ENCODE results near the gene TNPO3.
"Not testable (repeated sequence)": the region's sequence is repeated elsewhere in the genome, so short reads cannot be mapped to it uniquely, and the experiment has no call there.

The TNPO3 gene

DNA sequence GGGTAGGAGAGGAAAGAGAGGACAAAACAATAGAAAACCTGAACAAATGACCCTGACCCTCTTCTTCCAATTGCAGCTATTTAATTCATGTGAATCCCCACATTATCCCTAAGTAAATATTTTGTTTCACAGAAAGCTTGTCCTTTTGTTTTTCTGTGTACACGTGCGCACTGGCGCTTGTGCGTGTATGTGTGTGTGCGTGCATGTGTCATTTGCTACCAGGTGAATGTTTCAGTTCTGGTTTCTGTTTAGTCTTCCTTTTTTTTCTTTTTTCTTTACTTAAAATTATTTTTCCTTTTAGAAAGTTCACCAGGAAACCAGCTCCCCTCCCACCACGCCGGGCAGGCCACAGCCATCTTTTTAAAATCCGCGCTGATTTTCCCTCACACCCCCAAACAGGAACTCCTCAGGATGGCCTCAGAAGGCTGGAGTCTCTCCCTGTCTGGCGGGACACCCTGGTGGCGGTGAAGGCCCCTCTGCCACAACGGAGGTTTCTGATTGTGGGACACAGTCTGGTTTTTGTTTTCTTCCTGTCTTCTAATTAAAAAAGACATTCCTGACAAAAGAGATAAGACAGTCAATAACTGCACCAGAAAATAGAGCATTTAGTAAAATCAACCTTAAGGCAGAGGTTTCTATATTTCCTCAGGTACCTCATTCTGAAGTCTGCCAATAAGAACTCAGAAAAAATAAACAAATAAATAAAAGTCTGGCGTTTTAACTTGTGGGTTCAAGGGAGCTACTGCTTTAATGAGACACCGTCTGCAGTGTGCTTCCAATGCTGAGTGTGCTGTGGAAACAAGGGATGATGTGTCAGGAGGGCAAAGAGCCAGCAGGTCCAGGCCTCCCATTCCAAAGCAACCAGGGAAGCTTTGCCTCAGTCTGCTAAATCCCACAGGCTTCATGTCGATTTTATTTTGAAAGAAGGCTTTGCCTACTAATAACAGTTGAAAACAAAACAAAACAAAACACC is 99.8 kb downstream of the TNPO3 start:
- DNase-seq, result no peak

DNA sequence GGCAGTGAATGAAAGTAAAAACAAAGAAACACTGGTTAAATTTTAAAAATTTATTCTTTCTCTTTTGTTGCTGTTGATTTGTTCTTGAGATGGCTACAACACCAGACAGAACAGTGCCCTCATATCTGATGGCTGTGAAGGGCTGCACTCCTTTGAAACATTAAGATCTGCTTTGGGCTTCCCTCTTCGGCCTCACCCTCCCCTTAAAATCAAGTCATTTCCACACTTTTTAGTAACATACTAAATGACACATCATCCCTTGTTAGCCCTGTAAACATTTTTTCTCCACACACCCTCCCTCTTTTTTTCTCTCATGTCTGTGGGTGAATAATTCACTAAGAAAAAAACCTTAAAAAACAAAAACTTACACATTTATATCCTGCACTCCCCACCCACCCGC is 100.8 kb downstream of the TNPO3 start:
- no peak for DNase-seq

DNA sequence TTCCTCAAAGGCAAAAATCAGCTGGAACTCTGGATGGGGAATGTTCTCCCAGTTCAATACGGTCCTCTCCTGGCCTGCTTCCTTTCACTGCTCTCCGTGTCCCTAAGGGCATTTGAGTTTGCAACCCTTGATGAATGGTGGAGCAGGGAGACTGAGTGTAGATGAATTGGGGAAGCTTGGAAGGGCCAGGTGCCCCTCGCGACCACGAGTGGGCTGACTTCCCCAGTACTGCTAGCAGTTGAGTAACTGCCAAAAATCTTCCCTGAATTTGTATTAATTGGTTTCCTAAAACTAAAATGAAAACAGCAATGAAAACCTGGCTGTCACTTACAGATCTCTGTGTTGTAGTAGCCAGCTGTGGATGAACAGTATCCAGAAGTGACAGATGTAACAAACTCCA is 103.6 kb downstream of the TNPO3 start:
- no peak for DNase-seq

DNA sequence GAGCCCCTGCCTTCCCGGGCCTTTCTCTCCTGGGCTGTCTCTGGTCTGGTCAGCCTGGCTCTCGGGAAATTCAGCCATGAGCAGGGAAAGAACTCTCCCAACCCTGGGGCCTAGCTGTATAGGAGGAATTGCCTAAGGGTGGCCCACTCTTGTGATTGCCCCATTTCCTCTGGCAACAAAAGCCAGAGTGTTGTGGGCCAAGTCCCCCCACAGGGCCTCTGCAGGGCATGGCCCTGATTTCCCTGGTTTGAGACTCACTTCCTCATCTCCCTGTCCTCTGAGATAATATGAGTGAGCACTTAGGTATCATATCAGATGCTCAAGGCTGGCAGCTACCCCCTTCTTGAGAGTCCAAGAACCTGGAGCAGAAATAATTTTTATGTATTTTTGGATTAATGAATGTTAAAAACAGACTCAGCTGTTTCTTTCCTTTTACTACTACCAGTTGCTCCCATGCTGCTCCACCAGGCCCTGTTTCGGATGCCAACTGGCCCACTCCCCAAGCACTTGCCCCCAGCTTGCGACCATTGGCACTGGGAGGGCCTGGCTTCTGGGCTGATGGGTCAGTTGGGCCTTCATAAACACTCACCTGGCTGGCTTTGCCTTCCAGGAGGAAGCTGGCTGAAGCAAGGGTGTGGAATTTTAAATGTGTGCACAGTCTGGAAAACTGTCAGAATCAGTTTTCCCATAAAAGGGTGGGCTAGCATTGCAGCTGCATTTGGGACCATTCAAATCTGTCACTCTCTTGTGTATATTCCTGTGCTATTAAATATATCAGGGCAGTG is 105.7 kb downstream of the TNPO3 start:
- no peak for DNase-seq

DNA sequence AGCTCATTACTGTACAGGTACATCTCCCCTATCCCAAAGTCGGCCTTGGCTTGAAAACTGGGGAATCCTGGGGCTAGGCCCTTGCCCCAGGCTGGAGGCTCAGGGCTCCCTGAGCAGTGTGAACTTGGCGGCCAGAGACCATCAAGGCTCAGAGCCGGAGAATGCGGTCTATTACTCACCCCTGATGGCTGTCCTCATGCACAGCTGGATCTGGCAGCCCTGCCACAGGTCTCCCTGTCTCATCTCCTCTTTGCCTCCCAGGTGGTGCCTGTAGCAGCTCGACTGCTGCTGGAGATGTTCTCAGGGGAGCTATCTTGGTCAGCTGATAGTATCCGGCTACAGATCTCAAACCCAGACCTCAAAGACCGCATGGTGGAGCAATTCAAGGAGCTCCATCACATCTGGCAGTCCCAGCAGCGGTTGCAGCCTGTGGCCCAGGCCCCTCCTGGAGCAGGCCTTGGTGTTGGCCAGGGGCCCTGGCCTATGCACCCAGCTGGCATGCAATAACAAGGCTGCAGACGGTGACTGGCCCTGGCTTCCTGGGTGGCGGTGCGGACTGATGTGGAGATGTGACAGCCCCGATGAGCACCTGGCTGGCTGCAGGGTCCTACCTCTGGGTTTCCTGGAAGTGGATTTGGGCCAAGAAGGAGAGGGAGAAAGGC is 106.5 kb downstream of the TNPO3 start:
- no peak for DNase-seq

DNA sequence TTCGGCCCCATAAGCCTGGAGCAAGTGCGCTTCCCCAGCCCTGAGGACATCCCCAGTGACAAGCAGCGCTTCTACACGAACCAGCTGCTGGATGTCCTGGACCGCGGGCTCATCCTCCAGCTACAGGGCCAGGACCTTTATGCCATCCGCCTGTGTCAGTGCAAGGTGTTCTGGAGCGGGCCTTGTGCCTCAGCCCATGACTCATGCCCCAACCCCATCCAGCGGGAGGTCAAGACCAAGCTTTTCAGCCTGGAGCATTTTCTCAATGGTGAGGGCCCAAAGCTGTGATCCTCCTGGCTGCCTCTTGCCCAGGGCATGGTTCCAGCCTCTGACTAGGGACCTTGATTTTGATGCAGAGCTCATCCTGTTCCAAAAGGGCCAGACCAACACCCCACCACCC is 107.1 kb downstream of the TNPO3 start:
- no peak for DNase-seq

DNA sequence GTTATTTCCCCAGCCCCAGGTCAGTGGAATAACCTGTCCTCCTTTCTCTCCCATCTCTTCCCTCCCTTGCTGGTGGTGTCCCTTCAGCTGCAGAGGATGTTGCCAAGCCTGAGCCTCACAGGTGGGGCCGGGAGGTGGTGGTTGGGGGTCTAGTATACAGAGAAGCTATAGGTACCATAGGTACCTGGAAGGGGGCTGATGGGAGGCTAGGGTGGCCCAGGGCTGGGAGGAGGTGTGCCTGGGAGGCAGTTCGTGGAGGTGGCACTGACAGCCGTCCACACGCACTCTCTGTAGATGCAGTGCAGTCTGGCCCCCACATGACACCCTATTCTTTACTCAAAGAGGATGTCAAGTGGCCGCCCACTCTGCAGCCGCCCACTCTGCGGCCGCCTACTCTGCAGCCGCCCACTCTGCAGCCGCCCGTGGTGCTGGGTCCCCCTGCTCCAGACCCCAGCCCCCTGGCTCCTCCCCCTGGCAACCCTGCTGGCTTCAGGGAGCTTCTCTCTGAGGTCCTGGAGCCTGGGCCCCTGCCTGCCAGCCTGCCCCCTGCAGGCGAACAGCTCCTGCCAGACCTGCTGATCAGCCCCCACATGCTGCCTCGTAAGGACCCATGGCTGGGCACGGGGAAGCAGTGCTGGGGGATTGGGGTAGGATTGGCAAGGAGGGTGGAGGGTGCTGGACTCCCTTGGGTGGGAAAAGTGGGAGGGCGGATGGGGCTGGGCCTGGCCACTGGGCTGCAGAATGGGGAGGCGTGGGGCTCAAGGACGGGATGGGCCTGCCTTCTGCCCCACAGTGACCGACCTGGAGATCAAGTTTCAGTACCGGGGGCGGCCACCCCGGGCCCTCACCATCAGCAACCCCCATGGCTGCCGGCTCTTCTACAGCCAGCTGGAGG is 107.7 kb downstream of the TNPO3 start:
- DNase-seq, result no peak

DNA sequence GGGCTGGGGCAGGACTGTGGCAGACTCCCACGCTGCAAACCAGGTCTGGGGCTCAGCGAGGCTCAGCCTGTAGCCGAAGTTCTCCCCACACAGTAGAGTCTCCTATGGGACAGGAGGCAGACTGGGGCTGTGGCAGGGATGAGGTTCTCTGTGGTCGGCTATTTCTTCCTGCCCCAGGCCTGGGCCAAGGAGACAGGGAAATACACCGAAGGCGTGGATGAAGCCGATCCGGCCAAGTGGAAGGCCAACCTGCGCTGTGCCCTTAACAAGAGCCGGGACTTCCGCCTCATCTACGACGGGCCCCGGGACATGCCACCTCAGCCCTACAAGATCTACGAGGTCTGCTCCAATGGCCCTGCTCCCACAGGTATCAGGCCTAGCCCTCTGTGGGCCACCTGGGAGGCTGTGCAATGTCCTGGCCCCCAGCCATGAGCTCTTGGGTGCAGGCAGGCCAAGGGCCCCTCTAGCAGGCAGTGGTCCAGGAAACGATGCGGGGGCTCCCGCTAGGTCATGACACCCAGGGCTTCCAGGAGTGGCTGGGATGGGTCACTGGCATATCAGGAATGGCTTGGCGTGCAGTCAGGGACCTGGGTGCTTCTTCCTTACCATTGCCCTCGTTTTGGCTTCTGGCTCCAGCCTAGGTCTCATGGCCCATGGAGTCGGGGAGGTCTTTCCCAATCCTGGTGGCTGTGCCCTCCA is 109.1 kb downstream of the TNPO3 start:
- DNase-seq, result no peak

DNA sequence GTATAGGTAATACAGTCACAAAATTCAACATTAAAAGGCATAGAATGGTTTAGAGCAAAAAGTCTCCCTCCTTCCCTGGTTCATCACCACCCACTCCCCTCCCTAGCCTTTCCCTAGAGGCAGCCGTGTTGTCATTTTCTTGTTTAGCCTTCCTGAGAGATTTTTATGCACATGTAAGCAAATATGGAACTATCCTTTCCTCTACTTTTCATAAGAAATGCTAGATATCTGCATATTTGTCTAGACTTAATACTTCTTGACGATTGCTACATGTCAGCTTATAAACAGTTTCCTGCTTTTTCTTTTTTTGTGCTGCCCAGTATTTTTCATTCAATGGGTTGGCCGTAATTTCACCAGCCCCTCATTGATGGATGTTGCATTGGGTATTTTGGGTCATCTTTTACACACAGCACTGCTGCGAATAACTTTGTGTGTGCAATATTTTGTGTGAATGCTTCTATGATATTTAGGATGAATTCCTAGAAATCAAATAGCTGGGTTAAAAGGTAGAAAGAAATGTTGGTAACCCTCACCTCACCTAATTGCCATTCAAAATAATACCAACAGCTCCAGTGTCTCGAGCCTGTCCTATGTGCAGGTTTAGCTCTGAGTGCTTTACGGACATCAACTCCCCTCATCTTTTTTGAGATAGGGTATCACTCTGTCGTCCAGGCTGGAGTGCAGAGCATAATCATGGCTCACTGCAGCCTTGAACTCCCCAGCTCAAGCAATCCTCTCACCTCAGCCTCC is 110.2 kb downstream of the TNPO3 start:
- no peak for DNase-seq

DNA sequence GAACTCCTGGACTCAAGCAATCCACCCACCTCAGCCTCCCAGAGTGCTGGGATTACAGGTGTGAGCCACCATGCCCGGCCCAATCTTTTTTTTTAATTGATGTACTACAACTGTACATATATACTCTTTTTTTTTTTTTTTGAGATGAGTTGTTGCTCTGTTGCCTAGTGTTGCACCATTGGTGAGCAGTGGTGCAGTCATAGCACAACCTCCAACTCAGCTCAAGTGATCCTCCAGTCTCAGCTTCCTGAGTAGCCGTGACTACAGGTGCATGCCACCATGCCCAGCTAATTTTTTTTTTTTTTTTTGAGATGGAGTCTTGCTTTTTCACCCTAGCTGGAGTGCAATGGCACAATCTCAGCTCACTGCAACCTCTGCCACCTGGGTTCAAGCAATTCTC is 111.7 kb downstream of the TNPO3 start:
- DNase-seq, result not testable (repeated sequence)

DNA sequence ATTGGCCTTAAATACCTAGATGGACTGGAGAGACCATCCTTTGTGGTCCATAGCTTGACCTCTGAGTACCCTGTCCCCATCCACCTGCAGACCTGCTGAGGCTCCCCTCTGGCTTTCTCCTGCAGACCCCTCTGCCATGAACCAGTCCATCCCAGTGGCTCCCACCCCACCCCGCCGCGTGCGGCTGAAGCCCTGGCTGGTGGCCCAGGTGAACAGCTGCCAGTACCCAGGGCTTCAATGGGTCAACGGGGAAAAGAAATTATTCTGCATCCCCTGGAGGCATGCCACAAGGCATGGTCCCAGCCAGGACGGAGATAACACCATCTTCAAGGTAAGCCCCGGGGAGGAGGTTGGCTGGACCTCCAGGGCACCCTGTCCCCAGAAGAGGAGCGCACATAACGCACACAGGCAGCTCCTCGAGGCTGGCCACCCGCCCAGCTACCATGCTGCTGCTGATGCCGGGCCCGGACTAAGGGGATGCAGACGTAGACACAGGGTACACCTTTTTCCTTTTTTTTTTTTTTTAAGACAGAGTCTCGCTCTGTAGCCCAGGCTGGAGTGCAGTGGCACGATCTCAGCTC is 112.9 kb downstream of the TNPO3 start:
- no peak for DNase-seq

DNA sequence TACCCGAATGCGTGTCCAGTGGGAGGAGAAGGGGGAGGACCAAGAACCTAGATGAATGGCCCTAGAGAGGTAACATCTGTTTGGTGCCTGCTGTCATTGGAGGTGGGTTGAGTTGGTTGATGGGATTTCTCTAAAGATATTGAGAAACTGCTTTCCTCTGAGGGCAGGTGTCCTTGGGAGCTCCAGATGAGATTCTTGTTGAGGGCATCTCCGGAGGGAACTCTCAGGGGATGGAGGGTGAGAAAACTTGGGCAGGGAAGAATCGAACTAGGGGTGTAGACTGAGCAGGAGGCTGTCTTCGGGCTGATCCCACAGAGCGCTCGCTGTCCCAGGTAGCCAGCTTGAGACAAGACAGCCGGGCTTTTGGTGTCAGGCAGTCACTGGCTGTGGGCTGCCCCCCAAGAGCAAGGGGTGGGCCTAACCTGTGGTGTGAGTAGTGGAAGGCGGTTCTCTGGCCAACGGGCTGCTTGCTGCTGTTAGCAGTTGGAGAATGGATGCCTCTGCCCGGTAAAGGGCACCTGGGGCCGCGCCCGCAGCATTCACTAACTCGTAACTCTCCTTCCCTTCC is 113.5 kb downstream of the TNPO3 start:
- DNase-seq, result no peak

DNA sequence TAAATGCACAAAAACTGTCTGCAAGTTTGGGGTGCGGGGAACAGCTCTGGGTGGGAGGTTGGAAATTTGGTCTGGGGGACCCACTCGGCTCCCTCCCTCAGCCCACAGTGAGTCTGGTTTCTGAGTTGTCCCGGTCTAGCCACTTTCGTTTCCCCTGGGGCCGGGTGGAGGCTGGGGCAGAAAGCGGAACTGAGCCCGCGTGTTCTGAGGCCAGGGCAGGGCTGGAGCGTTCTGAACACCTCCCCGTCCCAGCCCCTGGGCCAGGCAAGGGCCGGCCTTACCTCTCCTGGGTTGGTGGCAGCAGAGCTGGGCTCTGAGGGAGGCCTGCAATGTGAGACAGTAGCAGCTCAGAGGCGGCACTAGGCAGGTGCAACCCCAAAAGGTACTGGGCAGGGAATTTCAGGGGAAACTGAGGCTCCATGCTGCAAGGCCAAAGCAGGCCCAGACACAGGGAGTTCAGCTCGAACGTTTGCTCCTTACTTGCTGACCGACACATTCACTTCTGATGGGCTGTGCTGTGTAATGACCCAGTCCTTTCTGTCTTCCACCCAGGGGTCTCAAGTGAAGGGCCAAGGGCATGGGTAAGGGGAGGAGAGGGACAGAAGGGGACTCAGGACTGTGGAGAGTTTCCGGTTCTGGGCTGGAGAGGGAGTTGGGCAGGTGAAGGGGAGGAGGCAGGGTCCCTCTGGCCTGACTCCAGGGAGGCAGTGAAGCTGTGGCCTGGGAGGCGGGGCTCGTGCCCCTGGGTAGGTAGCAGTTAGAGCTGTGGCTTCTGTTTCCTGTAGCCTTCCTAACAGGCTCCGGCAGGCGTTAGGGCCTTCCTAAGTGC is 114.2 kb downstream of the TNPO3 start:
- peak; percentile 28 for DNase-seq

DNA sequence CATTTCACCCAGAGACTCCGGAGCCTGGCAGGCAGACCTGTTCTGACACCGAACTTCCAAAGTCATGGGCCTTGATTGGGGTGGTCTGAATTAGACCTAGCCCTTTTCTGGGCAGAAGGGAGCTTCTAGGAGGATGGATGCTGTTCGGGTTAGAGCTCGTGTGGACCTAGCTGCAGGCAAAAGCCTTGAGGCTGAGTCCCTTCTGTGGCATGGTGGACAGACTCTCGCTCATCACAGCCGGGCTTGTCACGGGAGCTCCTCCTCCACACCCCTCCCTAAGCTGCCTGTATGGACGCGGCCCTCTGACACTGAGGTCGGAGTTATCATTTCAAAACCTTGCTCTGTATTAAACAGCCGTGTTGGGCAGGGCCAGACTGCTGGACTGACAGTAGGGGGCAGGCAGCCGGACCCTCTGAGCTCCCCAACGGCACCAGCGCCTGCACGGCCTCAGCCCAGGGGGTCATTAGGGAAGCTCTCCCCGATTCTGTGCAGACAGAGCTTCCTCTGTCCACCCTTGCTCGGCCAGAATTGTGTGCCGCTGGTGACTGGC is 115.0 kb downstream of the TNPO3 start:
- no peak for DNase-seq

DNA sequence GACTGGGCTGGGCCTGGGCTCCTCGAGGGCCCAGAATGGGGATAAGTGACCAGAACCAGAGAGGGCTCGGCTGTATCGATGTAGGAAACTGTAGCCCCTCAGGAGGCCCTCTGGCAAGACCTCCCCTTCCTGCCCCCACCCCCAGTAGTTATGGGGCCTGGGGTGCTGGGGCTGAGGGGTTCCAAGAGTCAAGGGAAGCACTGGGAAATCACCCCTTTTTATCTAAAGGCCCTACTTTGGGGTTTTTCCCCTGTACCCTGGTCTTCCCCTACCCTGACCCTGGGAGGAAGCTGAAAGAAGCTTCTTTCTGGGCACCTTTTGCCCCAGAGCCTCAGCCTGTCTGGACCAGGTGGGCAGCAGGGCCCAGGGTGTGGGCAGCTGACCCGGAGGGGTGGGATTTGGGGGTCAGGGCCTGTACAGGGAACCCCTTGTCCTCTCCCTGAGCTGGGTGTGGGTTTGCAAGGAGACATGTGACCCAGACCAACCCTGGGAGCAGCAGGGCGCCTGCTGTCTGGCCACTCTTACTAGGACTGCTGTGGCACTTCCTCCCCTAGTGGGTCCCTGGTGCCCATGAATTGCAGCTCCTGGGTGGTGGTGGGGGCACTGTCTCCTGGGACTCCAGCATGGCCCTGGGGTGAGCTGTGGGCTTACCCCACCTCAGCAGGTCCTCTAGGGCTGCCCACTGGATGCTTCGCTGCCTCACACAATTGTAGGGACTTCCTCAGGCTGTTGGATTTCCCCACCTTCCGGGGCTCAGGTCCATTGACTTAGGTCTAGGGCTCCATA is 115.6 kb downstream of the TNPO3 start:
- DNase-seq, result peak; percentile 28

DNA sequence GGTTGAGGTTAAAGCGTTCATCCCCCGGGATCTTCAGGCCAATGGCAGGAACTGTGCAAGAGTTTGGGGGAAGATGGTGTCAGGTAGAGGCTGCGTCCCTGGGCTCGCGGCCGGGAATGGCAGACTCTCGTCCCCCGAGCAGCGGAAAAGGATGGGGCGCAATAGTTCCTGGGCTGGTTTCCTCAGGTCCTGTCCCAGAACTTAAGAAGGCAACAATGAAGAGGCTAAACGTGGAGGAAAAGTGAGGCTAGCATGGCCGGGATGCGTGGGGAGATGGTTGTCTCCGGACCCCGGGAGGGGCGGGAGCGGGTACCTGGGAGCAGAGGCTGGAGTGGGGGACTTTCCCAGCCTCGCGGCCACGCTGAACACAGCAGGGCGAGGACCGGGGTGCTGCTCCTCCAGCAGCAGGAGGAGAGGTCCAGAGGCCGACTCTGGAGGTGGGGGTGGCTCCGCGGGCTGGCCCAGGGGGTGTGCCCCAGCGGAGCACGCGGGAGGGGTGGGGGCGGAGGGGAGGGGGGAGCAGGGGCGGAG is 116.3 kb downstream of the TNPO3 start:
- DNase-seq, result peak; percentile 19

DNA sequence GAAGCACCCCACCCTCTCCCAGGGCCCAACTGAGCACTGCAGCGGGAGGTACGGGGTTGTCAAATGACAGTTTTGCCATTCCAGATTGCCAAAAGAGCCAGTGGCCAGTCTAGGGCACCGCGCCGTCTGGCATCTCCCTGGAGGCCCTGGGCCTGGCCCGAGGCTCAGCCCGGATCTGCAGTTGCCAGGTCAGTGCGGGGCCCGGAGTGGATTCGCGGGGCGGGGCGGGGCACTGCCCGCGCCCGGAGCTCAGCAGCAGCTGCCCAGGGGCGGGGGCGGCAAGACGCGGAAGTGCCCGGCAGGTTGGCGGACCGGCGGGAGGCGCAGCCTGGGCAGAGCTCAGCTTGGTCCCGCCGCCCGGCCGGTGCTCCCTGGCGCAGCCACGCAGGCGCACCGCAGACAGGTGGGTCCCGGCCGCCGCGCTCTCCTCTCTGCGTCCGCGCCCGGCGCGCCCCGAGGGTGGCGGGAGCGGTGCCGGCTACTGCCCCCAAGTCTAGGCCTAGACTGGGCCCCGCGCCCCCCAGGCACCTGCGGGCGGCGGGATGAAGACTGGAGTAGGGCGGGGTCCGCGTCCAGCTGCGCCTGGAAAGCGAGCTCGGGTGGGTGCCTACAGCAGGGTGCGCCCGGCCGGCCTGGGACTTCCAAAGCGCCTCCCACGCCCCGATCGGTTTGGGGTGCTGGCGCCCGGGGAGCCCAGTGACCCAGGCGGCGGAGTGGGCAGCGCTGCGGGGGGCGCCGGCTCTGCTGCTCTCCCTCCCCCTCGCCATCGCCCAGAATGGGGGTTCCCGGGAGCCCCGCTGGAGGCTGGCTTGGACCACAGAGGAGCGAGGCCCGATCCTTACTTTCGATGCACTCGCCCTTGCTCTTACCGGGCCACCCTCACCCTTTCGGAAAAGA is 117.0 kb downstream of the TNPO3 start, which contains the start of gene IRF5:
TSS of gene IRF5 (plus strand) at position 281 of the 897 bp plus-strand sequence. CDS start 4,155 bp downstream, outside the sequence.
- DNase-seq, result no peak
